ENCODE data around the gene MARK3. TPM values are rescaled to one million over a fixed set of nuclear protein-coding genes. Genes with fewer than 3 reads are reported as not detected.

Gene MARK3
- total and polyA plus RNA-seq, 3 donors from 2014 or later: 93.9 to 198 (median 172) TPM

GRCh38 chr14:103362780-103363179, 22.4 kb upstream of the MARK3 start:
- no peak for DNase-seq
- H3K27ac ChIP-seq: no peak overlapping the region
- TF ChIP-seq CTCF (IDR thresholded peaks at IDR 0.05) (no peak), POLR2A (IDR thresholded peaks at IDR 0.05) (no peak)
- intact Hi-C loops (cut with DNase I; ENCODE audit: low total_unique reads): no loop called here
- no peaks in the 10 kb centered on the region for H3K36me3 ChIP-seq (ENCODE audit: low read depth, missing control alignments)
- no peak overlapping the region for H3K4me3 ChIP-seq
- H3K4me1 ChIP-seq: no peaks in the 10 kb centered on the region
- no peaks in the 10 kb centered on the region for H3K9me3 ChIP-seq
- 42 to 58% methylated on average over 1 of the region's 1 CpG for WGBS, 2 donors
- no peaks in the 10 kb centered on the region for H3K27me3 ChIP-seq

GRCh38 chr14:103366741-103367140, 18.5 kb upstream of the MARK3 start:
- no peak overlapping the region for H3K27ac ChIP-seq
- no peak overlapping the region for H3K4me3 ChIP-seq
- H3K27me3 ChIP-seq: no peaks in the 10 kb centered on the region
- intact Hi-C loops (cut with DNase I; ENCODE audit: low total_unique reads): no loop called here
- TF ChIP-seq CTCF (IDR thresholded peaks at IDR 0.05): no peak
- H3K9me3 ChIP-seq: no peaks in the 10 kb centered on the region
- no peak for DNase-seq
- H3K4me1 ChIP-seq: no peaks in the 10 kb centered on the region
- 86% methylated on average over 6 of the region's 6 CpGs for WGBS, 2 donors
- no peaks in the 10 kb centered on the region for H3K36me3 ChIP-seq (ENCODE audit: low read depth, missing control alignments)

- intact Hi-C loops (cut with DNase I; ENCODE audit: low total_unique reads): no loop called here
- DNase-seq: no peak
- WGBS, 2 donors: 92 to 95% methylated on average over 4 of the region's 4 CpGs
Observed at GRCh38 chr14:103367995-103368394, 17.2 kb upstream of the MARK3 start.

GRCh38 chr14:103370087-103370486, 15.1 kb upstream of the MARK3 start:
- TF ChIP-seq CTCF (IDR thresholded peaks at IDR 0.05): no peak
- no peak for TF ChIP-seq POLR2A (IDR thresholded peaks at IDR 0.05)
- H3K27ac ChIP-seq: no peak overlapping the region
- WGBS, 2 donors: 84 to 94% methylated on average over 3 of the region's 3 CpGs
- no peaks in the 10 kb centered on the region for H3K36me3 ChIP-seq (ENCODE audit: low read depth, missing control alignments)
- H3K27me3 ChIP-seq: no peaks in the 10 kb centered on the region
- no peak overlapping the region for H3K4me3 ChIP-seq
- H3K4me1 ChIP-seq: no peaks in the 10 kb centered on the region
- H3K9me3 ChIP-seq: no peaks in the 10 kb centered on the region
- DNase-seq: no peak
- intact Hi-C loops (cut with DNase I; ENCODE audit: low total_unique reads): no loop called here

More at GRCh38 chr14:103367995-103368394, 17.2 kb upstream of the MARK3 start:
- H3K27ac ChIP-seq: no peak overlapping the region
- no peaks in the 10 kb centered on the region for H3K9me3 ChIP-seq
- TF ChIP-seq POLR2A (IDR thresholded peaks at IDR 0.05): no peak
- TF ChIP-seq CTCF (IDR thresholded peaks at IDR 0.05): no peak
- no peaks in the 10 kb centered on the region for H3K4me1 ChIP-seq
- H3K4me3 ChIP-seq: no peak overlapping the region
- no peaks in the 10 kb centered on the region for H3K27me3 ChIP-seq
- no peaks in the 10 kb centered on the region for H3K36me3 ChIP-seq (ENCODE audit: low read depth, missing control alignments)

GRCh38 chr14:103372017-103372416, 13.2 kb upstream of the MARK3 start:
- WGBS, 2 donors: 43 to 87% methylated on average over 7 to 21 of the region's 23 CpGs
- Histone ChIP-seq H3K36me3 (ENCODE audit: low read depth, missing control alignments) (no peaks in the 10 kb centered on the region), H3K4me3 (no peak overlapping the region), H3K27ac (no peak overlapping the region), H3K4me1 (no peaks in the 10 kb centered on the region), H3K27me3 (no peaks in the 10 kb centered on the region), H3K9me3 (no peaks in the 10 kb centered on the region)
- DNase-seq: no peak
- intact Hi-C loops (cut with DNase I; ENCODE audit: low total_unique reads): no loop called here
- TF ChIP-seq CTCF (IDR thresholded peaks at IDR 0.05): no peak
